Measurements from ENCODE around the gene PAPSS1.

Gene PAPSS1

GRCh38 chr4:107719922-107720722, at the start of gene PAPSS1:
Gene PAPSS1 (minus strand): TSS chr4:107720234. CDS start chr4:107720179, 55 bp downstream.
- peak within 1 kb of the TSS; percentile 96 for H3K4me3 ChIP-seq (ENCODE audit: low read depth, low read length)
- DNase-seq (ENCODE audit: low read depth), result peak; percentile 93

- no peak overlapping the region for H3K4me3 ChIP-seq (ENCODE audit: low read depth, low read length)
- DNase-seq (ENCODE audit: low read depth), result no peak
These were observed 40.4 kb upstream of the PAPSS1 start for GRCh38 chr4:107760281-107760947.

GRCh38 chr4:107757864-107758476, 37.9 kb upstream of the PAPSS1 start:
- no peak overlapping the region for H3K4me3 ChIP-seq (ENCODE audit: low read depth, low read length)
- no peak for DNase-seq (ENCODE audit: low read depth)

GRCh38 chr4:107757283-107757682, 37.2 kb upstream of the PAPSS1 start:
- H3K4me3 ChIP-seq (ENCODE audit: low read depth, low read length), result no peak overlapping the region
- no peak for DNase-seq (ENCODE audit: low read depth)

GRCh38 chr4:107755841-107756356, 35.9 kb upstream of the PAPSS1 start:
- no peak overlapping the region for H3K4me3 ChIP-seq (ENCODE audit: low read depth, low read length)
- no peak for DNase-seq (ENCODE audit: low read depth)

GRCh38 chr4:107751670-107752069, 31.6 kb upstream of the PAPSS1 start:
- no peak overlapping the region for H3K4me3 ChIP-seq (ENCODE audit: low read depth, low read length)
- DNase-seq (ENCODE audit: low read depth), result no peak

- DNase-seq (ENCODE audit: low read depth), result no peak
These were observed 27.9 kb upstream of the PAPSS1 start for GRCh38 chr4:107747748-107748486.

GRCh38 chr4:107746161-107746560, 26.1 kb upstream of the PAPSS1 start:
- no peak overlapping the region for H3K4me3 ChIP-seq (ENCODE audit: low read depth, low read length)
- DNase-seq (ENCODE audit: low read depth), result no peak

More at GRCh38 chr4:107747748-107748486, 27.9 kb upstream of the PAPSS1 start:
- H3K4me3 ChIP-seq (ENCODE audit: low read depth, low read length), result no peak overlapping the region

GRCh38 chr4:107744532-107744931, 24.5 kb upstream of the PAPSS1 start:
- H3K4me3 ChIP-seq (ENCODE audit: low read depth, low read length), result no peak overlapping the region
- DNase-seq (ENCODE audit: low read depth), result no peak

GRCh38 chr4:107743532-107743931, 23.5 kb upstream of the PAPSS1 start:
- H3K4me3 ChIP-seq (ENCODE audit: low read depth, low read length), result no peak overlapping the region
- DNase-seq (ENCODE audit: low read depth), result no peak

GRCh38 chr4:107742791-107743190, 22.8 kb upstream of the PAPSS1 start:
- no peak overlapping the region for H3K4me3 ChIP-seq (ENCODE audit: low read depth, low read length)
- DNase-seq (ENCODE audit: low read depth), result no peak

- DNase-seq (ENCODE audit: low read depth), result no peak
- no peak overlapping the region for H3K4me3 ChIP-seq (ENCODE audit: low read depth, low read length)
These were observed 22.2 kb upstream of the PAPSS1 start for GRCh38 chr4:107742196-107742595.

- DNase-seq (ENCODE audit: low read depth), result peak; percentile 72
- no peak overlapping the region for H3K4me3 ChIP-seq (ENCODE audit: low read depth, low read length)
These were observed 21.1 kb upstream of the PAPSS1 start for GRCh38 chr4:107740950-107741701.

GRCh38 chr4:107740381-107740780, 20.3 kb upstream of the PAPSS1 start:
- DNase-seq (ENCODE audit: low read depth), result no peak
- H3K4me3 ChIP-seq (ENCODE audit: low read depth, low read length), result no peak overlapping the region

GRCh38 chr4:107737450-107737849, 17.4 kb upstream of the PAPSS1 start:
- no peak for DNase-seq (ENCODE audit: low read depth)
- no peak overlapping the region for H3K4me3 ChIP-seq (ENCODE audit: low read depth, low read length)

GRCh38 chr4:107736924-107737448, 17.0 kb upstream of the PAPSS1 start:
- no peak for DNase-seq (ENCODE audit: low read depth)
- no peak overlapping the region for H3K4me3 ChIP-seq (ENCODE audit: low read depth, low read length)

GRCh38 chr4:107736037-107736436, 16.0 kb upstream of the PAPSS1 start:
- H3K4me3 ChIP-seq (ENCODE audit: low read depth, low read length), result no peak overlapping the region
- DNase-seq (ENCODE audit: low read depth), result no peak

GRCh38 chr4:107734120-107734519, 14.1 kb upstream of the PAPSS1 start:
- DNase-seq (ENCODE audit: low read depth), result no peak
- no peak overlapping the region for H3K4me3 ChIP-seq (ENCODE audit: low read depth, low read length)

All from skeletal muscle cell (primary cell).